Testis (tissue), 3 donors: Measurements from ENCODE around the gene HUNK. TPM values are rescaled to one million over a fixed set of nuclear protein-coding genes. Genes with fewer than 3 reads are reported as not detected.

Experiments used
- DNase-seq: peaks from one replicate; pipeline ENCODE4 v3.0.0-alpha.2; 2019
- H3K27ac ChIP-seq, 2 donors: fragments of 200-600 bp; sonication (generic); one replicate each; pipeline ENCODE4 v1.5.1; 2019
- H3K27me3 ChIP-seq: fragments of 200-600 bp; sonication (generic); one replicate; pipeline ENCODE4 v1.5.1; 2019
- H3K36me3 ChIP-seq: fragments of 200-600 bp; sonication (generic); one replicate; pipeline ENCODE4 v1.5.1; 2017; ENCODE audit warnings: low read depth; ENCODE audit errors: missing control alignments
- H3K4me1 ChIP-seq: fragments of 200-600 bp; sonication (generic); one replicate; pipeline ENCODE4 v1.5.1; 2019
- H3K4me3 ChIP-seq, 2 donors: fragments of 200-600 bp; sonication (generic); one replicate each; pipeline ENCODE4 v1.5.1; 2017 to 2019
- H3K9me3 ChIP-seq: fragments of 200-600 bp; sonication (generic); one replicate; pipeline ENCODE4 v1.5.1; 2017
- POLR2A ChIP-seq: fragments of 450-650 bp; IDR thresholded peaks from one replicate; pipeline ENCODE4 v1.6.1; 2017; ENCODE audit warnings: antibody characterized with exemption, mild to moderate bottlenecking, moderate library complexity
- WGBS, 2 donors: methylation state at CpG; one replicate each; pipeline ENCODE4 v1.1.5; 2018; 5-methylcytosine and 5-hydroxymethylcytosine counted together
- intact Hi-C: fragments of 100-400 bp; cut with DNase I; formaldehyde crosslinking; loops from one replicate; pipeline ENCODE4 v1.15.1; 2023; ENCODE audit warnings: low total_unique reads
- polyA plus RNA-seq: library from polyadenylated mRNA; stranded (reverse); fragments of 350-450 nt; fragmentation: Illumina TruSeq; extraction: RNeasy Lipid Tissue Mini Kit (QIAGEN cat#74804); gene quantifications from one replicate; pipeline ENCODE4 v1.2.3, GENCODE V29; 2014; ENCODE audit warnings: low read depth, low replicate concordance; ENCODE audit not compliant: insufficient read depth
- total RNA-seq, 2 donors: library from RNA; depleted of rRNA; stranded (reverse); fragments of >200 nt; gene quantifications; one replicate each; pipeline ENCODE4 v1.2.3, GENCODE V29; 2016
- TF ChIP-seq, protein P1 (sequence below), 3 experiments: fragments of 450-650 bp in 2 of 3; fragments of 200-600 bp in 1 of 3; sonication (generic) in 1 of 3; IDR thresholded peaks; one replicate each; pipeline ENCODE4 v1.5.1; 2016 to 2019; ENCODE audit warnings: antibody characterized with exemption in 3 of 3, mild to moderate bottlenecking in 2 of 3, moderate library complexity in 1 of 3

HUNK gene
- total and polyA plus RNA-seq, 3 donors from 2014 or later = 2.1 to 7.6 (median 6.8) TPM

GRCh38 chr21:31903896-31904295 is 31.1 kb downstream of the HUNK start:
- no peaks in the 10 kb centered on the region for H3K9me3 ChIP-seq
- 86 to 89% methylated on average over 3 of the region's 3 CpGs for WGBS, 2 donors

DNA sequence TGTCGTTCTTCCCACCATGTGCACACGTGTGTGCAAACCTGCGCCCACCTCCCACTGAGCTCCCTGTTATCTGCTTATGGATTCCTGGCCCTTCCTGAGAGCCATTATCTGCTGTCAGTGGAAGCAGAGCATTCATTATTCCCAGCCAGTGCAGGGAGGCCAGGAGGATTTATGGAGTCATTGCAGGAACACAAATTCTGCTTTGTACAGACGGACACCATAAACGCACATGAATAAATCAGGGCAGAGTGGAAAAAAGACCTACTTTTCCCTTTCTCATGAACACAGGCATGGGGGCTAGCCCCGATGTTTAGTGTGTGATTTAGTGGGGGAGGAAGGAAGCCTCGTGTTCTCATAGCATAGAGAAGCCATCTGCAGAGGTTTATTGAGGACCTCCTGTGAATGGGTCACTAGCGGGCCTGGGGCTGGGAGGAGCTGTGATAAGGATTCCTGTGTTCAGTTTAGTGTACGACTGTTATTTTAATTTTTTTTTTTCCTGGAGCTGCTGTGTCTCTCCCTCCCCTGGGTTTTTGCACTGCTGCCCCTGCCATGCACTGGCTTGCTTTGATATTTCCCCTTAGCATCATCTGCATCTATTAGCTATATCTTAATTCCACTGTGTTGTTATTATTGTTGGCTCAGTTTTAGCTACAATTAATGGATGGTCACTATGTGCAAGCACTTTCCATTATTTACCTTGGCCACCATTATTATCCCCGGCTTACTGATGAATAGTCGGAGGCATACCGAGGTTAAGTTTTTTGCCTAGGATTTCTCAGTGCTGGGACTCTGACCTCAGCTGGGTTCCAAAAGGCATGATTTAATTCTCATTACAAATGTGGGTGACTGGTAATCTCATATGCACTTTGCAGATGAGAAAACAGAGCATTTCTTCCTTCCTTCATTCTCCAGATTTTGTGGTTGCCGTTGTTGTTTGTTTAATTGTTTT is 33.0 kb downstream of the HUNK start:
- no peak for DNase-seq

More at GRCh38 chr21:31903896-31904295, 31.1 kb downstream of the HUNK start:
- peaks cover 14% of the 10 kb centered on the region for H3K4me1 ChIP-seq
- H3K36me3 ChIP-seq = no peaks in the 10 kb centered on the region
- TF ChIP-seq, protein P1, sequence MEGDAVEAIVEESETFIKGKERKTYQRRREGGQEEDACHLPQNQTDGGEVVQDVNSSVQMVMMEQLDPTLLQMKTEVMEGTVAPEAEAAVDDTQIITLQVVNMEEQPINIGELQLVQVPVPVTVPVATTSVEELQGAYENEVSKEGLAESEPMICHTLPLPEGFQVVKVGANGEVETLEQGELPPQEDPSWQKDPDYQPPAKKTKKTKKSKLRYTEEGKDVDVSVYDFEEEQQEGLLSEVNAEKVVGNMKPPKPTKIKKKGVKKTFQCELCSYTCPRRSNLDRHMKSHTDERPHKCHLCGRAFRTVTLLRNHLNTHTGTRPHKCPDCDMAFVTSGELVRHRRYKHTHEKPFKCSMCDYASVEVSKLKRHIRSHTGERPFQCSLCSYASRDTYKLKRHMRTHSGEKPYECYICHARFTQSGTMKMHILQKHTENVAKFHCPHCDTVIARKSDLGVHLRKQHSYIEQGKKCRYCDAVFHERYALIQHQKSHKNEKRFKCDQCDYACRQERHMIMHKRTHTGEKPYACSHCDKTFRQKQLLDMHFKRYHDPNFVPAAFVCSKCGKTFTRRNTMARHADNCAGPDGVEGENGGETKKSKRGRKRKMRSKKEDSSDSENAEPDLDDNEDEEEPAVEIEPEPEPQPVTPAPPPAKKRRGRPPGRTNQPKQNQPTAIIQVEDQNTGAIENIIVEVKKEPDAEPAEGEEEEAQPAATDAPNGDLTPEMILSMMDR (IDR thresholded peaks at IDR 0.05) = no peak
- TF ChIP-seq POLR2A = no peak
- no peak overlapping the region for H3K4me3 ChIP-seq
- intact Hi-C loops = no loop called here
- H3K27me3 ChIP-seq = no peaks in the 10 kb centered on the region
- no peak overlapping the region for H3K27ac ChIP-seq
- DNase-seq = no peak

GRCh38 chr21:31908106-31909031 is 35.5 kb downstream of the HUNK start:
- no peaks in the 10 kb centered on the region for H3K9me3 ChIP-seq
- no peaks in the 10 kb centered on the region for H3K36me3 ChIP-seq
- DNase-seq = peak; percentile 69
- 33 to 51% methylated on average over 20 of the region's 20 CpGs for WGBS, 2 donors
- peaks cover 30% of the 10 kb centered on the region for H3K4me1 ChIP-seq
- TF ChIP-seq, protein P1 (IDR thresholded peaks at IDR 0.05) = no peak
- TF ChIP-seq POLR2A = no peak
- H3K27me3 ChIP-seq = no peaks in the 10 kb centered on the region
- H3K4me3 ChIP-seq = no peak overlapping the region
- H3K27ac ChIP-seq = peak overlapping the region; percentile 45 to 71
- intact Hi-C loops = no loop called here

More for the DNA sequence above, 33.0 kb downstream of the HUNK start:
- Histone ChIP-seq H3K9me3 (no peaks in the 10 kb centered on the region), H3K36me3 (no peaks in the 10 kb centered on the region), H3K4me1 (peaks cover 28% of the 10 kb centered on the region), H3K4me3 (no peak overlapping the region), H3K27me3 (no peaks in the 10 kb centered on the region), H3K27ac (no peak overlapping the region)
- 40% methylated on average over 13 of the region's 13 CpGs for WGBS, 2 donors
- intact Hi-C loops = no loop called here
- TF ChIP-seq, protein P1 (IDR thresholded peaks at IDR 0.05) = no peak
- no peak for TF ChIP-seq POLR2A

DNA sequence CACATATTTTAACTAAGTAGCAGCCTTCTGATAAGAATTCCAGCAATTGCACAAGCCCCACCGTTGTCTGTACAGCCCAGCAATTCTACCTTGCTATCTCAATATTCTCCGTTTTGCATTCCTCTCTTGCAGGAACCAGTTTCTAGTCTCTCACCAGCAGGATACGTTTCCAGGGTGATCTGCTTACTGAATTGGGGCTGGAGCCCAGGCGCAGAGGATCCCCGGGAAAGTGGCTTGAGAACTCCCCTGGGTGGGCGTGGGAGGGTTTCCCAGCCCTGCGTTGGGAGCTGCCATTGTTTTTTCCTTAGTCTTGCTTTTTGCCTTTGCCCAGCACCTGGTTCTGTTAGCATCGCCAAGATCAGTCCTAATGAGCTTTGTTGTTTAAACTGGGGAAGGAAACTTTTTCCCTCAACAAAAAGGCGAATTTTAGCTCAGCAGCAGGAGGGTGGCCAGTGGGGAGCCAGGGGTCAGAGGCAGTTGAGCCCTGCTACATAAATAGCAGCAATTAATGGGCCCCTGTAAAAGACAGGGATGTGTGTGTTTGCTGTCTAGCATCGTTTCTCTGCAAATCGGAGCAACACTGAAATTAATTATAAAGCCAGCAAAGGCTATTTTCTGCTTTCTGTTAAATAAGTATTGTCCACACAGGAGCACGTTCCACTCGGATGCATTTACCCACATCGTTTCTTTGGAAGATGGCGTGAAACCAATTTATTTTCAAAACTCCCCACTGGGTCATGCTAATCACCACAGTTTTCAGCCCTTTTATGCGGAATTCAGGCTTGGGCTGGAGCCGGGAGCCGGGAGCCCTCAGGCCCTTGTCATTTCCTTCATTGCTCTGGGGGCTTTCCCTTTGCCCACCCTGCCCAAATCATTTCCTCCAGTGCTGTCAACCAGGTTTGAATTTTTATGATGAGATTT is 36.6 kb downstream of the HUNK start:
- no peak for TF ChIP-seq POLR2A
- TF ChIP-seq, protein P1 (IDR thresholded peaks at IDR 0.05) = no peak
- intact Hi-C loops = no loop called here
- Histone ChIP-seq H3K4me3 (no peak overlapping the region), H3K4me1 (peaks cover 31% of the 10 kb centered on the region), H3K36me3 (no peaks in the 10 kb centered on the region), H3K9me3 (no peaks in the 10 kb centered on the region), H3K27ac (peak overlapping the region; percentile 48 to 71), H3K27me3 (no peaks in the 10 kb centered on the region)
- WGBS, 2 donors = 25 to 38% methylated on average over 18 of the region's 18 CpGs
- peak; percentile 70 for DNase-seq
